Measurements from ENCODE around the gene PNMA6A. TPM values are rescaled to one million over a fixed set of nuclear protein-coding genes. Genes with fewer than 3 reads are reported as not detected.

Gene PNMA6A
- polyA plus RNA-seq, 1 of the 3 experiments (the other 2 are of a cell fraction): 0.81 TPM

DNA sequence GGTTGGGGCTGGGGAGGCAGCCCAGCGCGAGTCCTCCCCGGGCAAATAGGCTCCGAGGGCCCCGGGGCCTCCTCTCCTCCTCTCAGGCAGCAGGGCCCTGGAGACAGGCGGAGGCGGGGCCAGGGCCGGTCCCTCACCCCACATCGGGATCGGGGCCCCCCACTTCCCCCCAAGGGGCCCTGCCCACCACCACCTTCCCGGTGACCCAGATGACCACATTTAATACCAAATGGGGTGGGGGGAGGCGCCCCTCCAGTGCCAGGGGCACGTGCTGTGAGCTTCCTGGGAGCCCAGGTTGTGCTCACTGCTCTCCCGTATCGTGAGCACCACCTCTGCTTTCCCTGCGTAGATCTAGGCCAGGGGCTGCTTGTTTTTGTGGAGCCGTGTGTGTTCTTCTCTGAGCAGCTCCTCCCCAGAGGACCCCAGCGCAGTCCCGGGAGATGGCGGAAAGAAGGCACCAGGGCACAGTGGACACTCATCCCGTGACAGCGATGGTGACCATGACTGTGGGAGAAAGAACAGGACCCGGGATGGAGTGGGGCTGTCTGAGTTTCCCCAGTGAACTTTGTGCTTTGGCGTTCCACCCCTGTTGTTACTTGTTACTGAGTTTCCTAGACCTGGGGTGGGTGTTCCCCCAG lies 2.1 kb downstream of the PNMA6A start:
- Histone ChIP-seq H3K9ac (no peak overlapping the region), H3K27ac (ENCODE audit: low read depth in 2 of 2, low read length in 1 of 2) (no peak overlapping the region), H4K20me1 (ENCODE audit: insufficient read depth) (no peaks in the 10 kb centered on the region), H3K4me3 (ENCODE audit: low read depth in 2 of 2, low read length in 1 of 2) (no peak overlapping the region), H2AFZ (ENCODE audit: low read depth) (no peak overlapping the region), H3K9me2 (no peaks in the 10 kb centered on the region), H3K4me2 (no peak overlapping the region), H3K79me2 (ENCODE audit: insufficient read depth) (no peaks in the 10 kb centered on the region), H3K9me3 (no peaks in the 10 kb centered on the region), H3K27me3 (ENCODE audit: insufficient read depth) (no peaks in the 10 kb centered on the region), H3K4me1 (ENCODE audit: control insufficient read depth in 1 of 2, insufficient read depth in 2 of 2, low read depth in 1 of 2, low read length in 1 of 2) (no peaks in the 10 kb centered on the region), H3F3A (replicated peaks; ENCODE audit: insufficient read depth) (no peaks in the 10 kb centered on the region), H3K36me3 (replicated peaks in 1 of 2; ENCODE audit: control insufficient read depth in 1 of 2, insufficient read depth in 2 of 2, low read length in 1 of 2) (no peaks in the 10 kb centered on the region)
- DNase-seq: peak; percentile 16
- 59% methylated on average over 9 of the region's 24 CpGs for WGBS (ENCODE audit: low lambda C conversion rate)
- TF ChIP-seq EZH2phosphoT487 (IDR thresholded peaks at IDR 0.05; ENCODE audit: borderline replicate concordance, low read depth): no peak
- TF ChIP-seq MXI1 (IDR thresholded peaks at IDR 0.05; ENCODE audit: low read depth, low read length): no peak
- TF ChIP-seq RFX5 (IDR thresholded peaks at IDR 0.05; ENCODE audit: low read length): no peak
- TF ChIP-seq, protein P1, sequence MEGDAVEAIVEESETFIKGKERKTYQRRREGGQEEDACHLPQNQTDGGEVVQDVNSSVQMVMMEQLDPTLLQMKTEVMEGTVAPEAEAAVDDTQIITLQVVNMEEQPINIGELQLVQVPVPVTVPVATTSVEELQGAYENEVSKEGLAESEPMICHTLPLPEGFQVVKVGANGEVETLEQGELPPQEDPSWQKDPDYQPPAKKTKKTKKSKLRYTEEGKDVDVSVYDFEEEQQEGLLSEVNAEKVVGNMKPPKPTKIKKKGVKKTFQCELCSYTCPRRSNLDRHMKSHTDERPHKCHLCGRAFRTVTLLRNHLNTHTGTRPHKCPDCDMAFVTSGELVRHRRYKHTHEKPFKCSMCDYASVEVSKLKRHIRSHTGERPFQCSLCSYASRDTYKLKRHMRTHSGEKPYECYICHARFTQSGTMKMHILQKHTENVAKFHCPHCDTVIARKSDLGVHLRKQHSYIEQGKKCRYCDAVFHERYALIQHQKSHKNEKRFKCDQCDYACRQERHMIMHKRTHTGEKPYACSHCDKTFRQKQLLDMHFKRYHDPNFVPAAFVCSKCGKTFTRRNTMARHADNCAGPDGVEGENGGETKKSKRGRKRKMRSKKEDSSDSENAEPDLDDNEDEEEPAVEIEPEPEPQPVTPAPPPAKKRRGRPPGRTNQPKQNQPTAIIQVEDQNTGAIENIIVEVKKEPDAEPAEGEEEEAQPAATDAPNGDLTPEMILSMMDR (IDR thresholded peaks at IDR 0.05): no peak
- TF ChIP-seq RCOR1 (IDR thresholded peaks at IDR 0.05; ENCODE audit: low read length): no peak
- no peak for TF ChIP-seq GABPA (IDR thresholded peaks at IDR 0.05; ENCODE audit: low read depth)
- TF ChIP-seq GATA2 (CRISPR knock-in tag; IDR thresholded peaks at IDR 0.05): no peak
- TF ChIP-seq JUND (IDR thresholded peaks at IDR 0.05): no peak
- TF ChIP-seq, protein P2, sequence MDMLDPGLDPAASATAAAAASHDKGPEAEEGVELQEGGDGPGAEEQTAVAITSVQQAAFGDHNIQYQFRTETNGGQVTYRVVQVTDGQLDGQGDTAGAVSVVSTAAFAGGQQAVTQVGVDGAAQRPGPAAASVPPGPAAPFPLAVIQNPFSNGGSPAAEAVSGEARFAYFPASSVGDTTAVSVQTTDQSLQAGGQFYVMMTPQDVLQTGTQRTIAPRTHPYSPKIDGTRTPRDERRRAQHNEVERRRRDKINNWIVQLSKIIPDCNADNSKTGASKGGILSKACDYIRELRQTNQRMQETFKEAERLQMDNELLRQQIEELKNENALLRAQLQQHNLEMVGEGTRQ (IDR thresholded peaks at IDR 0.05; ENCODE audit: borderline replicate concordance, low read depth, low read length): no peak
- TF ChIP-seq POLR2AphosphoS5 (IDR thresholded peaks at IDR 0.05; ENCODE audit: low read depth, low read length): no peak
- no peak for TF ChIP-seq TEAD4 (IDR thresholded peaks at IDR 0.05; ENCODE audit: borderline replicate concordance, insufficient read depth)
- CTCF ChIA-PET: no interaction called here
- POLR2A ChIA-PET: no interaction called here

DNA sequence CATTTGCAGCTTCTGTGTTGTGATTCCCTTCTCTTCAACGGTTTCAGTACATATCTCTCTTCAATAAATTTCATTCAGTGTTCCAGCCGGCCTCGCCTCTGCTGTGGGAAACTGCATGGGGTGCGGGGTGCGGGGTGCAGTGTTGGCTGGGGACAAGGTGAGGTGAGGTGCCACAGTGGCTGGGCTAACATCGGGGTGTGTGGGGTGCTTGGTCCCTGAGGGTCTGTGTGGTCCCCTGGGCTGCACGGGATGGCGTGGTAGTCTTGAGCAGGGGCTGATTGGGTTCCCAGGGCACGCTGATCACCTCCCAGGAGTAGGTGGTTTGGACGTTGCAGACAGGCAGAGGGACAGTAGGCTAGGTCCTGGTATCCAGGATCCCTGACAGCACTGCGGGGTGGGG lies 2.7 kb downstream of the PNMA6A start:
- Histone ChIP-seq H3K9me2 (no peaks in the 10 kb centered on the region), H3K36me3 (replicated peaks in 1 of 2; ENCODE audit: control insufficient read depth in 1 of 2, insufficient read depth in 2 of 2, low read length in 1 of 2) (no peaks in the 10 kb centered on the region), H3K9ac (no peak overlapping the region), H4K20me1 (ENCODE audit: insufficient read depth) (no peaks in the 10 kb centered on the region), H3K4me3 (ENCODE audit: low read depth in 2 of 2, low read length in 1 of 2) (no peak overlapping the region), H3K27ac (ENCODE audit: low read depth in 2 of 2, low read length in 1 of 2) (no peak overlapping the region), H3K79me2 (ENCODE audit: insufficient read depth) (no peaks in the 10 kb centered on the region), H3K9me3 (no peaks in the 10 kb centered on the region), H2AFZ (ENCODE audit: low read depth) (no peak overlapping the region), H3K27me3 (ENCODE audit: insufficient read depth) (no peaks in the 10 kb centered on the region), H3K4me1 (ENCODE audit: control insufficient read depth in 1 of 2, insufficient read depth in 2 of 2, low read depth in 1 of 2, low read length in 1 of 2) (no peaks in the 10 kb centered on the region), H3F3A (replicated peaks; ENCODE audit: insufficient read depth) (no peaks in the 10 kb centered on the region), H3K4me2 (no peak overlapping the region)
- WGBS (ENCODE audit: low lambda C conversion rate): 46% methylated on average over 7 of the region's 11 CpGs
- no peak for DNase-seq
- CTCF ChIA-PET: no interaction called here
- POLR2A ChIA-PET: no interaction called here
- TF ChIP-seq EP300 (IDR thresholded peaks at IDR 0.05; ENCODE audit: borderline replicate concordance in 1 of 2, low read depth in 1 of 2, low read length in 1 of 2) (no peak), FOSL2 (IDR thresholded peaks at IDR 0.05; ENCODE audit: borderline replicate concordance, low read depth) (no peak), CHD2 (IDR thresholded peaks at IDR 0.05; ENCODE audit: low read length, partially characterized antibody) (no peak), TEAD4 (IDR thresholded peaks at IDR 0.05; ENCODE audit: borderline replicate concordance, insufficient read depth) (no peak)
- TF ChIP-seq, protein P3, sequence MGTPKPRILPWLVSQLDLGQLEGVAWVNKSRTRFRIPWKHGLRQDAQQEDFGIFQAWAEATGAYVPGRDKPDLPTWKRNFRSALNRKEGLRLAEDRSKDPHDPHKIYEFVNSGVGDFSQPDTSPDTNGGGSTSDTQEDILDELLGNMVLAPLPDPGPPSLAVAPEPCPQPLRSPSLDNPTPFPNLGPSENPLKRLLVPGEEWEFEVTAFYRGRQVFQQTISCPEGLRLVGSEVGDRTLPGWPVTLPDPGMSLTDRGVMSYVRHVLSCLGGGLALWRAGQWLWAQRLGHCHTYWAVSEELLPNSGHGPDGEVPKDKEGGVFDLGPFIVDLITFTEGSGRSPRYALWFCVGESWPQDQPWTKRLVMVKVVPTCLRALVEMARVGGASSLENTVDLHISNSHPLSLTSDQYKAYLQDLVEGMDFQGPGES (IDR thresholded peaks at IDR 0.05; ENCODE audit: low read depth, low read length): no peak
- TF ChIP-seq, protein P4, sequence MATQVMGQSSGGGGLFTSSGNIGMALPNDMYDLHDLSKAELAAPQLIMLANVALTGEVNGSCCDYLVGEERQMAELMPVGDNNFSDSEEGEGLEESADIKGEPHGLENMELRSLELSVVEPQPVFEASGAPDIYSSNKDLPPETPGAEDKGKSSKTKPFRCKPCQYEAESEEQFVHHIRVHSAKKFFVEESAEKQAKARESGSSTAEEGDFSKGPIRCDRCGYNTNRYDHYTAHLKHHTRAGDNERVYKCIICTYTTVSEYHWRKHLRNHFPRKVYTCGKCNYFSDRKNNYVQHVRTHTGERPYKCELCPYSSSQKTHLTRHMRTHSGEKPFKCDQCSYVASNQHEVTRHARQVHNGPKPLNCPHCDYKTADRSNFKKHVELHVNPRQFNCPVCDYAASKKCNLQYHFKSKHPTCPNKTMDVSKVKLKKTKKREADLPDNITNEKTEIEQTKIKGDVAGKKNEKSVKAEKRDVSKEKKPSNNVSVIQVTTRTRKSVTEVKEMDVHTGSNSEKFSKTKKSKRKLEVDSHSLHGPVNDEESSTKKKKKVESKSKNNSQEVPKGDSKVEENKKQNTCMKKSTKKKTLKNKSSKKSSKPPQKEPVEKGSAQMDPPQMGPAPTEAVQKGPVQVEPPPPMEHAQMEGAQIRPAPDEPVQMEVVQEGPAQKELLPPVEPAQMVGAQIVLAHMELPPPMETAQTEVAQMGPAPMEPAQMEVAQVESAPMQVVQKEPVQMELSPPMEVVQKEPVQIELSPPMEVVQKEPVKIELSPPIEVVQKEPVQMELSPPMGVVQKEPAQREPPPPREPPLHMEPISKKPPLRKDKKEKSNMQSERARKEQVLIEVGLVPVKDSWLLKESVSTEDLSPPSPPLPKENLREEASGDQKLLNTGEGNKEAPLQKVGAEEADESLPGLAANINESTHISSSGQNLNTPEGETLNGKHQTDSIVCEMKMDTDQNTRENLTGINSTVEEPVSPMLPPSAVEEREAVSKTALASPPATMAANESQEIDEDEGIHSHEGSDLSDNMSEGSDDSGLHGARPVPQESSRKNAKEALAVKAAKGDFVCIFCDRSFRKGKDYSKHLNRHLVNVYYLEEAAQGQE (IDR thresholded peaks at IDR 0.05; ENCODE audit: low read depth, low read length): no peak
- TF ChIP-seq, protein P5, sequence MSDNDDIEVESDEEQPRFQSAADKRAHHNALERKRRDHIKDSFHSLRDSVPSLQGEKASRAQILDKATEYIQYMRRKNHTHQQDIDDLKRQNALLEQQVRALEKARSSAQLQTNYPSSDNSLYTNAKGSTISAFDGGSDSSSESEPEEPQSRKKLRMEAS (IDR thresholded peaks at IDR 0.05; ENCODE audit: low read depth): no peak
- TF ChIP-seq, protein P1 (IDR thresholded peaks at IDR 0.05): no peak

Measured in SK-N-SH (cell line).